GM19023 (cell line): ENCODE measurements around the gene CNTNAP4.

Source experiments
- ATAC-seq: cut with Tn5 transposase; IDR thresholded peaks from one replicate; pipeline ENCODE4 v1.9.1; 2021; ENCODE audit warnings: mild to moderate bottlenecking, moderate library complexity; ENCODE audit not compliant: unreplicated experiment

CNTNAP4 gene

GRCh38 chr16:76387994-76388393, 110.8 kb downstream of the CNTNAP4 start:
- ATAC-seq: no peak

DNA sequence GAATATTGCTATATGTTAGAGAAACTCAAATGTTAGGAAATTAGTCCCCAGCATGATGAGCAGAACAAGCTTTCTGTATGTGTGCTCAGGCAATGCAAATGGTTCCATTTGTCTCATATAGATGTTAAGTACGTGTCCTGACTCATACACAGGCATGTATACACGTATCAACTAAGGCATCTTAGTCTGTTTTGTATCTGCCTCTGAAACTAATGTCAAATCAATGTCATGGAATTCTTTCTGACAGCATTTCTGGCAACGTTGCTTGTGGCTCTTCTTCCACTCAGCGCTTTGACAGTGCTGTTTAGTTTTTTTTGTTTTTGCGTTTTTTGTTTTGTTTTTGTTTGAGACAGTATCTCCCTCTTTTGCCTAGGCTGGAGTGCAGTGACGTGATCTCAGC, 111.9 kb downstream of the CNTNAP4 start:
- ATAC-seq: no peak

GRCh38 chr16:76390476-76390875, 113.3 kb downstream of the CNTNAP4 start:
- no peak for ATAC-seq

DNA sequence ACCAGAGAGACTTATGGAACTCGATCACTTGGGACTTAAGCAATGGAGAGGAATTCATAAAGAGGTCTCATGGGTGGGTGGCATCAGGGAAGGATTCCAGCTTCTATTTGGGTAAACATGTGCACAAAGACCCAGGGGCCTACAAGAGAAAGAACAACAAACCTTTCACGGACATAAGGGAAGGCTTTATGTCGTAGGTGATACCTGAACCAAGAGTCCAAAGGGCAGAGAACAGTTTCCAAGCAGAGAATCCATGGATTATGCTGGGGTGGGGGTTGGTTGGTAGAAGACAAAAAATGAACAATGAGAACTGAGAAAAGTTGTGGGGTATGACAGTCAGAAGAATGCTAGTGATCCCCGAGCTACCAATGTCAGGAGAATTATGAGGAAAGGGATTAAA, 119.8 kb downstream of the CNTNAP4 start:
- ATAC-seq: no peak

- no peak for ATAC-seq
These were observed 132.5 kb downstream of the CNTNAP4 start for GRCh38 chr16:76409706-76410105.

DNA sequence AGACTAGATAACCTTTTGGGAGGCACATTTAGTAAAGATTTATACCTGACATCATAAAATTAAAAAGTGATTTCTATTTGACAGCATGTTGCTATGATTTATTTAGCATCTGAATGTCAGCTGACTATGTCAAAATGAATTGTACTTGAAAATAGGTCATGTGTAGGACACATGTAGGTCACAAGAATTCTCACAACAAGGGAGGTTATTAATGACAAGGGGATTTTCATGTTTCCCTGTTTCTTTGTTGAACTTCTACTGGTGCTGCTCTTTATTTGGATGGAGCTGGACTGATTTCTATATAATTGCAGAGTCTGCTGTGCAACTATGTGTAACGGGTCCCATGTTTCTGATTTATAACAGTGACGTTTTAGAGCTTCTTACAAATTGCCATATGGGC, 144.4 kb downstream of the CNTNAP4 start:
- ATAC-seq: no peak

- ATAC-seq: no peak
These were observed 151.7 kb downstream of the CNTNAP4 start for GRCh38 chr16:76428858-76429257.

DNA sequence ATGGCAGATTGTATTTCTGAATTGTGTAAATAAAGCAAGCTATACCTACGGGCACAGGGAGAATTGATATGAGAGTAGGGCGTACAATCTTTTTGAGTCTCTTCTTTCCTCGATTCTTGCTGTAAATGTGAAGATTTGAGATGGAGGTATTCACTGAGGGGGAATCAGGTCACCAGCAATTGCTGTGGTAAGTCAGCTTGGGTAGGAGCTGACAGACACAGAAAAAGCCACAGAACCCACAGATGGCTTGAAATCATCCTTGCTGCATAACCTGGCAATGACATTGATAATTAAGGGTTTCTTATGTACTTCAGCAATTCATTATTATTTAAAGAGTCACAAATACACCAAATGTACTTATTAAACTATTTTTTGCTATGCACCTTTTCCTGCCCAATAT, 164.2 kb downstream of the CNTNAP4 start:
- ATAC-seq: no peak

DNA sequence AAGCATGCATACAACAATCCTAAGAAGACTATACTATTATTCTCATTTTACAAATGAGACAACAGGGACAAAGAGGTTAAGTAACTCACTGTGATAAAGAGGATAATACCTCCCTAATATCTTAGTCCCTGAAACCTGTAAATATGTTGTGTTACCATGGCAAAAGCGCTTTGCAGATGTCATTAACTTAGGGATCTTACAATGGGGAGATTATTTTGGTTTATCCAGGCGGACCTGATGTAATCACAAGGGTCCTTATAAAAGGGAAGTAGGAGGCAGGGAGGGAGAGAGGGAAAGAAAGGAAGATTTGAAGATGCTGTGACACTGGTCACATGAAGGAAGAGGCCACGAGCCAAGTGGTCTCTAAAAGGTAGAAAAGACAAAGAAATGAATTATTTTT, 164.7 kb downstream of the CNTNAP4 start:
- no peak for ATAC-seq

DNA sequence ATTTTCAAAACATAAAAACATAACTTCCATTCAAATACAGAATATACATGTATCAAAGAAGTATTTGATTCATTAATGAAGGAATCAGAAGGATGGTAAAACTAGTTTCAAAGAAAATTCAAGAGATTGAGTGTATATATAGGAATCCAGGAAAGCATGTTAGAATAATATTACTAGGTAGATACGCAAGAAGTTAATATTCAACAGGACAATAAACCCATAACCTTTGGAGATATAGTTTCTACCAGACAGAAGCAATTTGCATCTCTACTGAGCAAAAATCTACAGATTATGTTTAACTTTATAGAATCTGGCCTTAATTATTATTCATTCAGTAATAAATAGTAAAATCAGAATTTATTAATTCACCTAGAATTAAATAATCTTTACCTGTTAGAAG, 166.8 kb downstream of the CNTNAP4 start:
- no peak for ATAC-seq

DNA sequence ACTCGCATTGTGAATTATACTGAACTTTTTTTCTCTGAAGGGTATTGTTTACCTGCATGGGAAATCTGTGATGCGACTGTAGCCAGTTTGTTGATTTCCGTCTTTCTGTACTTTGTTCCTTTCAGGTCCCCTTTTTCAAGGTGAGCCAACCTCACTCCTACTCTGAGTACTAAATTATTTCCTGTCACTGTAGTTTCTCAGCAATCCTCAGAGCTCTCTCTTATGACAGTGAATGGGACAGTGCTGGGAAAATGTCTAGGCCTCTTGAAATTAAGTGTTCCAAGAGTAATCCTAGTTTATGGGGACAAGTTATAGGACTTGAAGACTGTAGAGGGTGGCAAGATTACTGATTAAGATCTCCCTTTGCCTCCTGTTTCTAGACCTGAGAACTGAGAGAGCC, 167.6 kb downstream of the CNTNAP4 start:
- no peak for ATAC-seq

GRCh38 chr16:76445815-76446214, 168.6 kb downstream of the CNTNAP4 start:
- no peak for ATAC-seq

DNA sequence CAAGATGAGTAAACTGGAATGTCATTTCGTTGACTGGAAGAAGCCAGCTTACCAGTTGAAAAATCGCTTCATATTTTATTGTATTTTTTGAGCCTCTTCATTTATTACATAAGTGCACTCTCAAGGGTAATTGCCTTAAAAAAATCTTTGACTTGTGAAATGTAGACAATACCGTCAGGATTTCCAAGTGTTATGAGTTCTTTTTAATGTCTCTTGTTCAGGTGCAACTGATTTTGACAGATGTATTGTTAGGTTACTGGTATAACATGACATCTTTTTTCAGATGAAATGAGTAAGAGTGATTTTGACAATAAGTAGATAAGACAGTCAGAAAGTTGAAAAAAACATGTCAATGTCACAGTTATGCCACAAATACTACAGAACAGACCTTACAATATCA, 169.1 kb downstream of the CNTNAP4 start:
- ATAC-seq: no peak

DNA sequence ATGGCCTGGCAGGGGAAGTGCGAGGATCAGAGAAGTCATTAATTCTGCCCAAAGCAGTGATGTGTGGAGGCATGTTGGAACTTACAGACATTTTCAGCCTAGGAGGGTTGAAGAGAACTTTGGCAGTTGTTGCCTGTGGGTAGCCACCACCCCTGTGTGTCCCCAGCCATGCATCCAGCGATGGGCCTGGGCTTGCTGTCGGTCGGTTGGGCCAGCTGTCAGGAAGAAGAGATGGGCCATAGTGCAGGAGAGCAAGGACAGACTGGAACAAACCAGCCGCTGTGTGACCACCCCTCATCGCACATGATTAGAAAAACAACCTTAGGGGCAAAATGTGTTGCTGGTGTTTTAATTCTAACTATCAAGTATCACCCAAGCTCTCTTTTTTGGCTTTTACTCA, 173.7 kb downstream of the CNTNAP4 start:
- no peak for ATAC-seq

DNA sequence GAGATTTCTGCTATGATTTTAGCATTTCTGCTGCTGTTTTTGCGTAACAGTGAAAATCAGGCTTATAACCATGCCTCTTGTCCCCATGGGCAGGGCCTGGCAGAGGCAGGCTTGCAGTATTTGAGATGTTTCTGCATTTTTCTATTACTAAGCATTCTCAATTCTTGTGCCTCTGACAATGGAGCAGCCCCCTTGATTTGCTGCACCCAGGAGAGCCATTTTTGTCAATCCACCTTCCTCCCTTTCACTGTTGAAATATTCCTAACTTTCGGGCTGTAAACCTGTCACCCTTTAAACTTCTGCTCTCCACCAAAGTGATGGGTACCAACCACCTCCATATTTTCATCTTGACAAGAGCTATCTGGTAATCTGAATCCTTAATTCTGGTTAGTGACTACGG, 178.1 kb downstream of the CNTNAP4 start:
- no peak for ATAC-seq

DNA sequence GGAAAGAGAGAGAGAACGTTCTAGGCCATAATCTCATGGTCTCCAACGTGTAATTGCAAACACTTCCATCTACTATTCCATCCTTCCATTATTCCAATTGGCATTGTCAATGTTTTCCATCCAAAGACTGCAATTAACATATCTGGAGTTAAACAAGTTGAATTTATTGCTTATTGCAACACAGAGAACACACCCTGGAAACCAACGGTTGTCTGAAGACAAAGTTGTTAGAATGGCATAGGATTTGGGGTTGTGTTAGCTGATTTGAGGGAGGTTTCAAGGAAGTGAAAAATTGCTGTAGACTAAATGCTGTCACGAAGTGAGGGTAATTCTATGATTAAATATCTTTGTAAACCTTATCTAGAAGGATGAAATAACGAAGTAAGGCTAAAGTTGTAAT, 178.8 kb downstream of the CNTNAP4 start:
- no peak for ATAC-seq

GRCh38 chr16:76459111-76459510, 181.9 kb downstream of the CNTNAP4 start:
- ATAC-seq: no peak

- no peak for ATAC-seq
These were observed 184.6 kb downstream of the CNTNAP4 start for GRCh38 chr16:76461836-76462235.

DNA sequence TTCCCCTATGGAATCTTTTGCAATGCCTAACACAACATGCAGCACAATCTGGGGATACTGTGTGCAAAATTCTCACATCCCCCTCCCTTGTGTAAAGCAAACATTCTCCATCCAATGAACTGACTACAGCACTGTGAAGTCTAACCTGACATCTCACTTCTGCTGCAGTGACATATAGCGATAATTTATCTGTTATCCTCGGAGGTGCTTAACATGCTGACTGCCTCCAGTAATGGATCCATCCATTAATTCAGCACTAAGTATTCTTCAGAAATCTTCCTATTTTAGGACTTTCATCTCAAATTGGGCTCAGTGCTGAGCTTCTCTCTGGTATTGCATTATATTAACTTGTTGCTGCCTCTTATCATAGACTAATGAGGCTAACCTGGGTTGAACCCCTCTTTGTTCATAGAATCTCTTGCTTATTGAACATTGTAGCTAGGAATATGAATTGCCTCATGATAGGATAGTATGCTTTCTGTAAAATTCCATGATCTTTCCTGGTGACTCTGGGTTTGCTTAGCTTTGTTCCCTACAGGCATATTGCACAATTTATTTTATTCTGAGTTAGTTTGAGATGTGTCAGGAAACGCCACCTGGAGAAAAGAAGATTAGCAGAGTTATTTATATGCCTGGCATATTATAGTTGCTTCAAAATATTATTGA, 187.9 kb downstream of the CNTNAP4 start:
- ATAC-seq: no peak

GRCh38 chr16:76466871-76467270, 189.7 kb downstream of the CNTNAP4 start:
- ATAC-seq: no peak

GRCh38 chr16:76474048-76474447, 196.8 kb downstream of the CNTNAP4 start:
- ATAC-seq: no peak

GRCh38 chr16:76478105-76478504, 200.9 kb downstream of the CNTNAP4 start:
- no peak for ATAC-seq

GRCh38 chr16:76483307-76483909, 206.2 kb downstream of the CNTNAP4 start:
- ATAC-seq: no peak
